ENCODE data around the gene RACK1. TPM values are rescaled to one million over a fixed set of nuclear protein-coding genes. Genes with fewer than 3 reads are reported as not detected.

Gene RACK1
- total and polyA plus RNA-seq, 2 of the 13 experiments (the other 11 are each of a cell fraction or from before 2014, with no cell fraction given), result 2,514 to 6,141 TPM

- peak; percentile 80; the same call in 1 of the 2 replicates for TF ChIP-seq ZNF687 (CRISPR knock-in tag; IDR thresholded peaks at IDR 0.05)
- TF ChIP-seq GABPB1 (CRISPR knock-in tag; IDR thresholded peaks at IDR 0.05), result peak; percentile 87
- peak; percentile 81; the same call in 1 of the 2 replicates for TF ChIP-seq ZNF292 (CRISPR knock-in tag; IDR thresholded peaks at IDR 0.05; ENCODE audit: borderline replicate concordance, low read depth)
- no peak for TF ChIP-seq ZNF468 (CRISPR knock-in tag; IDR thresholded peaks at IDR 0.05)
- peak; percentile 71; the same call in 1 of the 2 replicates for TF ChIP-seq ZNF772 (CRISPR knock-in tag; IDR thresholded peaks at IDR 0.05)
- TF ChIP-seq SKI (IDR thresholded peaks at IDR 0.05; ENCODE audit: partially characterized antibody), result peak; percentile 21
- 0 out of 2 replicates have a peak, but pooled peaks have one; percentile 55 for TF ChIP-seq ZNF747 (CRISPR knock-in tag; IDR thresholded peaks at IDR 0.05; ENCODE audit: borderline replicate concordance)
- TF ChIP-seq HOXD1 (CRISPR knock-in tag; IDR thresholded peaks at IDR 0.05), result 0 out of 2 replicates have a peak, but pooled peaks have one; percentile 36
- TF ChIP-seq, protein P1, sequence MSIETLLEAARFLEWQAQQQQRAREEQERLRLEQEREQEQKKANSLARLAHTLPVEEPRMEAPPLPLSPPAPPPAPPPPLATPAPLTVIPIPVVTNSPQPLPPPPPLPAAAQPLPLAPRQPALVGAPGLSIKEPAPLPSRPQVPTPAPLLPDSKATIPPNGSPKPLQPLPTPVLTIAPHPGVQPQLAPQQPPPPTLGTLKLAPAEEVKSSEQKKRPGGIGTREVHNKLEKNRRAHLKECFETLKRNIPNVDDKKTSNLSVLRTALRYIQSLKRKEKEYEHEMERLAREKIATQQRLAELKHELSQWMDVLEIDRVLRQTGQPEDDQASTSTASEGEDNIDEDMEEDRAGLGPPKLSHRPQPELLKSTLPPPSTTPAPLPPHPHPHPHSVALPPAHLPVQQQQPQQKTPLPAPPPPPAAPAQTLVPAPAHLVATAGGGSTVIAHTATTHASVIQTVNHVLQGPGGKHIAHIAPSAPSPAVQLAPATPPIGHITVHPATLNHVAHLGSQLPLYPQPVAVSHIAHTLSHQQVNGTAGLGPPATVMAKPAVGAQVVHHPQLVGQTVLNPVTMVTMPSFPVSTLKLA (IDR thresholded peaks at IDR 0.05), result peak; percentile 37
- peak; percentile 93; the same call in 1 of the 2 replicates for TF ChIP-seq ZC3H13 (CRISPR knock-in tag; IDR thresholded peaks at IDR 0.05)
- no peak; the same call in 1 of the 2 replicates for TF ChIP-seq ZMYM3 (CRISPR knock-in tag; IDR thresholded peaks at IDR 0.05)
- TF ChIP-seq ZSCAN9 (CRISPR knock-in tag; IDR thresholded peaks at IDR 0.05; ENCODE audit: borderline replicate concordance), result no peak
- peak; percentile 5; the same call in 1 of the 2 replicates for TF ChIP-seq ZNF33A (CRISPR knock-in tag; IDR thresholded peaks at IDR 0.05; ENCODE audit: borderline replicate concordance)
- peak; percentile 65; the same call in 1 of the 2 replicates for TF ChIP-seq SIN3B (IDR thresholded peaks at IDR 0.05; ENCODE audit: low read length)
- peak; percentile 68 for TF ChIP-seq SALL1 (CRISPR knock-in tag; IDR thresholded peaks at IDR 0.05)
- TF ChIP-seq NFYC (CRISPR knock-in tag; IDR thresholded peaks at IDR 0.05), result peak; percentile 53
- peak; percentile 45 for TF ChIP-seq U2AF1 (optimal IDR thresholded peaks at IDR 0.05; ENCODE audit: low read depth, low read length)
- TF ChIP-seq ATAD3A (CRISPR knock-in tag; IDR thresholded peaks at IDR 0.05), result no peak
- TF ChIP-seq DMAP1 (CRISPR knock-in tag; IDR thresholded peaks at IDR 0.05), result peak; percentile 67; the same call in 1 of the 2 replicates
- TF ChIP-seq MAZ (IDR thresholded peaks at IDR 0.05; ENCODE audit: borderline replicate concordance, low read depth, low read length), result peak; percentile 37; the same call in 1 of the 2 replicates
- peak; percentile 48; the same call in 1 of the 2 replicates for TF ChIP-seq MAZ (CRISPR knock-in tag; IDR thresholded peaks at IDR 0.05; ENCODE audit: low read depth)
- TF ChIP-seq RARG (CRISPR knock-in tag; IDR thresholded peaks at IDR 0.05; ENCODE audit: low read depth), result 0 out of 2 replicates have a peak, but pooled peaks have one; percentile 24
- peak; percentile 78 for TF ChIP-seq IKZF5 (CRISPR knock-in tag; IDR thresholded peaks at IDR 0.05)
- TF ChIP-seq POLR2A (IDR thresholded peaks at IDR 0.05; ENCODE audit: insufficient read depth in 1 of 2, low read depth in 2 of 2, low read length in 2 of 2), result peak; percentile 89 to 99
Measured at GRCh38 chr5:181260720-181261319, 17.1 kb upstream of the RACK1 start, which contains the start of gene TRIM52 (continued).

Data from HepG2 (cell line).